ENCODE results near the gene CANX. TPM values are rescaled to one million over a fixed set of nuclear protein-coding genes. Genes with fewer than 3 reads are reported as not detected.

CANX gene
- total and polyA plus RNA-seq, 9 of the 15 experiments (the other 6 are each of a cell fraction or from before 2014, with no cell fraction given), result 155 to 893 (median 589) TPM

- peak in 1 of 2 experiments; percentile 10; a peak in 1 of 4 replicates for TF ChIP-seq NONO (IDR thresholded peaks at IDR 0.05; ENCODE audit: low read depth in 2 of 2, low read length in 1 of 2)
- TF ChIP-seq ZNF263 (CRISPR knock-in tag; IDR thresholded peaks at IDR 0.05; ENCODE audit: borderline replicate concordance), result peak; percentile 15; the same call in 1 of the 2 replicates
- TF ChIP-seq CREM (IDR thresholded peaks at IDR 0.05; ENCODE audit: low read depth), result peak; percentile 96
- TF ChIP-seq CTBP1 (IDR thresholded peaks at IDR 0.05; ENCODE audit: borderline replicate concordance), result peak; percentile 89
- peak; percentile 67; the same call in 1 of the 2 replicates for TF ChIP-seq HDAC8 (tag; IDR thresholded peaks at IDR 0.05)
- TF ChIP-seq NR2F6 (CRISPR knock-in tag; IDR thresholded peaks at IDR 0.05), result peak; percentile 75; the same call in 1 of the 2 replicates
- no peak for TF ChIP-seq ZNF518B (CRISPR knock-in tag; IDR thresholded peaks at IDR 0.05)
- TF ChIP-seq MBD2 (IDR thresholded peaks at IDR 0.05; ENCODE audit: borderline replicate concordance, low read depth), result peak; percentile 78; the same call in 1 of the 2 replicates
- peak; percentile 83 for TF ChIP-seq CCNT2 (IDR thresholded peaks at IDR 0.05; ENCODE audit: borderline replicate concordance, extremely low read depth, insufficient read length, low read depth, low read length)
- TF ChIP-seq CBX1 (IDR thresholded peaks at IDR 0.05; ENCODE audit: low read depth), result peak; percentile 70
- 0 out of 2 replicates have a peak, but pooled peaks have one; percentile 67 for TF ChIP-seq PATZ1 (CRISPR knock-in tag; IDR thresholded peaks at IDR 0.05; ENCODE audit: borderline replicate concordance)
- TF ChIP-seq KAT7 (CRISPR knock-in tag; IDR thresholded peaks at IDR 0.05; ENCODE audit: borderline replicate concordance), result 0 out of 2 replicates have a peak, but pooled peaks have one; percentile 10
- no peak for TF ChIP-seq WHSC1 (IDR thresholded peaks at IDR 0.05; ENCODE audit: low read length)
- peak; percentile 47 for TF ChIP-seq BRD9 (IDR thresholded peaks at IDR 0.05; ENCODE audit: low read depth, partially characterized antibody)
- TF ChIP-seq ZBTB11 (CRISPR knock-in tag; IDR thresholded peaks at IDR 0.05), result peak in 2 of 3 experiments; percentile 21 to 39; a peak in 1 of 6 replicates
These were observed 20.3 kb upstream of the CANX start (continued) for GRCh38 chr5:179678223-179679013.
